ENCODE measurements around the gene CUBN.

- no peak for TF ChIP-seq POLR2A (IDR thresholded peaks at IDR 0.05; ENCODE audit: extremely low read depth, insufficient read length)
- TF ChIP-seq CTCF (IDR thresholded peaks at IDR 0.05; ENCODE audit: low read depth, low read length): no peak
- TF ChIP-seq MYC (IDR thresholded peaks at IDR 0.05; ENCODE audit: low read depth, low read length): no peak
Measured at GRCh38 chr10:17109046-17109445, 20.6 kb downstream of the CUBN start.
